NCI-H2107 (cell line): Measurements from ENCODE around the gene EDEM3.
"Not testable (repeated sequence)": the region's sequence is repeated elsewhere in the genome, so short reads cannot be mapped to it uniquely, and the experiment has no call there.

Experiments used
- DNase-seq: peaks from one replicate; lab custom pipeline; 2025; lab: John Stamatoyannopoulos, UW

The EDEM3 gene

GRCh38 chr1:184740344-184740743 is 14.3 kb downstream of the EDEM3 start:
- no peak for DNase-seq

- no peak for DNase-seq
Measured at GRCh38 chr1:184739796-184740195, 14.9 kb downstream of the EDEM3 start.

GRCh38 chr1:184739070-184739469 is 15.6 kb downstream of the EDEM3 start:
- no peak for DNase-seq

- no peak for DNase-seq
Measured at GRCh38 chr1:184734980-184735379, 19.7 kb downstream of the EDEM3 start.

- DNase-seq: no peak
Measured at GRCh38 chr1:184724843-184725242, 29.8 kb downstream of the EDEM3 start.

GRCh38 chr1:184716158-184716557 is 38.5 kb downstream of the EDEM3 start:
- no peak for DNase-seq

- no peak for DNase-seq
Measured at GRCh38 chr1:184709418-184709817, 45.2 kb downstream of the EDEM3 start.

GRCh38 chr1:184708084-184708676 is 46.5 kb downstream of the EDEM3 start:
- no peak for DNase-seq

GRCh38 chr1:184705271-184705670 is 49.4 kb downstream of the EDEM3 start:
- no peak for DNase-seq

GRCh38 chr1:184701816-184702215 is 52.8 kb downstream of the EDEM3 start:
- DNase-seq: no peak

GRCh38 chr1:184698969-184699368 is 55.7 kb downstream of the EDEM3 start:
- DNase-seq: no peak

GRCh38 chr1:184698016-184698415 is 56.6 kb downstream of the EDEM3 start:
- DNase-seq: no peak

- no peak for DNase-seq
Measured at GRCh38 chr1:184696403-184696802, 58.3 kb downstream of the EDEM3 start.

GRCh38 chr1:184695023-184695422 is 59.6 kb downstream of the EDEM3 start:
- no peak for DNase-seq

- DNase-seq: no peak
Measured at GRCh38 chr1:184693011-184693410, 61.6 kb downstream of the EDEM3 start.

- no peak for DNase-seq
Measured at GRCh38 chr1:184691719-184692324, 62.8 kb downstream of the EDEM3 start.

GRCh38 chr1:184686540-184686939 is 68.1 kb downstream of the EDEM3 start:
- DNase-seq: no peak

GRCh38 chr1:184685116-184685515 is 69.5 kb downstream of the EDEM3 start:
- no peak for DNase-seq

- DNase-seq: no peak
Measured at GRCh38 chr1:184684285-184685074, 70.2 kb downstream of the EDEM3 start.

- DNase-seq: no peak
Measured at GRCh38 chr1:184682956-184683355, 71.7 kb downstream of the EDEM3 start.

- DNase-seq: not testable (repeated sequence)
Measured at GRCh38 chr1:184680611-184681225, 73.9 kb downstream of the EDEM3 start.

GRCh38 chr1:184679472-184679871 is 75.2 kb downstream of the EDEM3 start:
- DNase-seq: not testable (repeated sequence)

GRCh38 chr1:184677344-184677743 is 77.3 kb downstream of the EDEM3 start:
- DNase-seq: no peak
